HG03439 (cell line): Measurements from ENCODE around the gene TBX20.
"Not testable (repeated sequence)": the region's sequence is repeated elsewhere in the genome, so short reads cannot be mapped to it uniquely, and the experiment has no call there.

Source experiments
- ATAC-seq: cut with Tn5 transposase; IDR thresholded peaks from one replicate; pipeline ENCODE4 v1.9.1; 2021; ENCODE audit warnings: mild to moderate bottlenecking, moderate library complexity; ENCODE audit not compliant: unreplicated experiment

TBX20 gene

DNA sequence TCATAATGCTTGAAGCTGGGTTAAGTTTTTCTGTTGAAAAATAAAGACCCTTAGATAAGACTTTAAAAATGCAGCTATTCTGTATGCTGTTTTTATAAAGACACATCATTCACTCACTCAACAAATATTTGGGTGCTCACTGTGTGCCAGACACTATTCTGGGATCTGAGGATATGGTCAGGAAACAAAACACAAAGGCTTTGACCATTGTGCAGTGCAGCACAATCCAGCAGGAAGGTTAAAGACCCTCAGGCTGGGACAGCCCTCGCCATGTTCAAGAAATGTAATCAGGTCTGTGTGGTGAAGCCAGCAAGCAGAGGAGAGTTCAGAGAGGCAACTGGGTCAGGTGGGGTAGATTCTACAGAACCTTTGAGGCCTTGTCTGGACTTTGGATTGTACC is 31.5 kb downstream of the TBX20 start:
- not testable (repeated sequence) for ATAC-seq

DNA sequence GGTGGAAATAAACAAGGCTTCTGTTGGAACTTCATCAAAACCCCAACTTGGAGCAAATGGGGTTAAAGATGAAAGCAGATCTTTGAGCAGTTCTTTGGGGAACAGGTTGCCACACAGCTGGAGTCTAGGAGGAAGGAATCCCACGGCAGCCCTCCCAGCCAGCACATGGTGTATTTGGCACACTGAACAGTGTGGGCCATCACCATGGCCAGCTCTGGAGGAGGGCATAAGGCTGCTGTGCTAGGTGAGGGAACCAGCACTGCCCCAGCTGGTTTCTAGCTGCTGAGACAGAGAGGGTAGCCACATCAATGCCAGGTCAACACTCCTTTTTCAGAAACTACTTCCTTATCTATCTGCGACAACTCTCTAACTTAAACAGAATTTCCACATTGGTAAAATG is 33.7 kb downstream of the TBX20 start:
- ATAC-seq: not testable (repeated sequence)

DNA sequence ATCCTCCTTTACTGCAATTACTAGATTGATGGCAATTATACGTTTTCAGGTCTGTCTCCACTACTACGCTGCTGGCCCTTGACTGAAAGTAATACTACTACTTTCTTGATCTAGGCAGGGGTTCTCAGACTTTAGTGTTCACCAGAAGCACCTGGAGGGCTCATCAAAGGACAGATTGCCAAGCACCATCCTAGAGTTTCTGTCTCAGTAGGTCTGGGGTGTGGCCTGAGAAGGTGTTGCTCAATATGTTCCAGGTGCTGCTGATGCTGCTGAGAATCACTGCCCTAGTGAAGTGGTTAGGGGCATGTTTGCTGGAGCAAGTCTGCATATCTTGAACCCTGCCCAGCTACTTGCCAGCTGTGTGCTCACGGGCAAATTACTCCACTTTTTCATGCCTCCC is 37.9 kb downstream of the TBX20 start:
- ATAC-seq: not testable (repeated sequence)

DNA sequence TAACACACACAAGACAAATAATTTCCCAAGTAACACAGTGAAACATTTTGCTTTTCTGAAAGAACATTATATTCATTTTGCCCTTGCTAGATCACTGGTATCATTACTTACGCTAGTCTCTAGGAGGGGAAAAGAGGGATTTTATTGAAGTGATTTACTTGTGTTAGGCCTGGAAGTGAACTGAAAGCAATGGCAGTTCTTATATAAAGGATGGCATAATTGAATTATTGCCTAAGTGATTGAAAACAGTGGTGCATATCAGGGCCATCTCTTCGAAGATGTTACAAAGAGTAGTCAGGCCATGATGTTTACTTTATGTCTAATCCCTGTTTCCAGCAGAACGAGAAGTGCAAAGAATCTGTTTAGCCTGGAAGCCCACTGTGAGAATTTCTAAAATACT is 38.8 kb downstream of the TBX20 start:
- ATAC-seq: not testable (repeated sequence)

DNA sequence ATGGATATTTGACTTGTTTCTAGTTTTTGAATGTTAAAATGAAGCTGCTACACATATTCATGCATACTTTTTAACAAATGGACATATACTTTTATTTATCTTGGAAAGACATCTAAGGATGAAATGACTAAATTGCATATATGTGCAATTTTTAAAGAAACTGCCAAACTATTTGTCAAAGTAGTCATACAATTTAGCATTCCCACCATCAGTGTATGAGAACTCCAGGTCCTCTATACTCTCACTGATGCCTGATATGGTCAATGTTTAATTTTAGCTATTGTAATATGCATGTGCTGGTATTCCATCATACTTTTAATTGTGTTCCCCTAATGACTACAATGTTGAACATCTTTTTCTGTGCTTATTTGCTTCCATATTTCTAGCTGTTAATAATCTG is 47.0 kb downstream of the TBX20 start:
- ATAC-seq: not testable (repeated sequence)

DNA sequence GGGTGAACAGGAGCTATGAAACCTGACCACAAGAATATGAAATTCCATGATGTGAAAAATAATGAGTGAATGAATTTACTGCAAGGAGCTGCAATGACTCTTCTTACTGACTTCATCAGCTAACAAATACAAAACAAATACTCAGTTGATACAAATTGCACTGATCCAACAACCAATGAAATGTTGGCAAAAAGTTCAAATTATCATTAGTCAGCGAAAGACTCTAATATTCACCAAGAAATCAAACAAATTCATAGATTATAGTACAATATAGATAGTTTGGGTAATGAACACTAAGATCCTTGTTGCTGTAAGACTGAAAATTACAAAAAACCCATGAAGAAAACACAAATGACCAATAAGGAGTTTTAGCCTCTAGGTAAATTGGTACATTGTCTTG is 49.0 kb downstream of the TBX20 start:
- ATAC-seq: not testable (repeated sequence)

DNA sequence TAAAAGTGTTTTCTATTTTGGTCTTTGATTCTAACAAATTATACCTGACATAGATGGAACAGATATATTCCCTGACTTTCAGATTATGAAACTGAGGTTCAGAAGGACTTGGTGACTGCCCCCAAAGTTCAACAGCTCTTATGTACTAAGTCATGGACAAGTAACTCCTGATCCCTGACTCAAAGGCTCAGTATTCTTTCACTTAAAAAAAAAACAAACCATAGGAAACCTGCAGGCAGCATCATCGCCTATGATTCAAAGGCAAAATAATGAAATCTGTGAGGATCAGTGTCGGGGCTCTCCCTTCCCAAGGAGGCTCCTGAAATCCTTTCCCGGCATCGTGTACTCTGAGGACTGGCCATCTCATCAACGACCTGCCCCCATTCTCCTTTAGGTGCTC is 49.9 kb downstream of the TBX20 start:
- ATAC-seq: not testable (repeated sequence)

DNA sequence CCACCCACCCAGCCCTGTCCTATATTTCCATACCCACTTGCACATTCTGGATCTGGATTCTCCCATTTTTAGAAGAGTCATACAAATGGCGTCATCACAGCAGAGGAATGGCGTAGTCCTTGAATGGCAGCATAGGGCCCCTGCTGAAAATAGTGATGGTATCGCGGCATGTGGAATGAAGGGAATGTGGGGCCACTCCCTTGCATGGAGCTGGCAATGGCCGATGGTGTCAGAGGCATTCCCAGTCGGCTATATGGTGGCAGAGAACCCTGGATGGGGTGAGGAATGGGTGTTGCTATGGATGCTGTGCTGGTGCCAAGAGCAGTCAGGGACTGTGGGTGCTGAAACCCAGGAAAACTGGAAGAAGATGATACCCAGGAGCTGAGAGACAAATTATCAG is 51.5 kb downstream of the TBX20 start:
- not testable (repeated sequence) for ATAC-seq

DNA sequence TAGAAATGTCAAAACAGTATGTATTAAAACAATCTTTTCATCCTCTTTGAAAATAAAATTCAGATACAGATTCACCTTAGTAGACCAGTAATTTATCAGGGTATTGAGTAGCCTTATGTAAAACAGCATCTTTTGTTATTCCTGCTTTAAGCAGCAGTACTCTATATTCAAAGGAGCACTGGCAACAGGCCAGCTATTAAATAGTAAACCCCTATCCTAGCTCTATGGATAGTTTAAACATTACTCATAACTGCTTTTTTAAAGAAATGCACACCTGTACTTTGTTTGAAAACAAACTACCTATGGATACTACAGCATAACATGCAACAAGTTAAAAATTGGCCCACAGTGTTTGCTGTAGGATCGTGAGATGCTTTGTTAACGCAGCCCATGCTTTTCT is 53.7 kb downstream of the TBX20 start:
- ATAC-seq: not testable (repeated sequence)

DNA sequence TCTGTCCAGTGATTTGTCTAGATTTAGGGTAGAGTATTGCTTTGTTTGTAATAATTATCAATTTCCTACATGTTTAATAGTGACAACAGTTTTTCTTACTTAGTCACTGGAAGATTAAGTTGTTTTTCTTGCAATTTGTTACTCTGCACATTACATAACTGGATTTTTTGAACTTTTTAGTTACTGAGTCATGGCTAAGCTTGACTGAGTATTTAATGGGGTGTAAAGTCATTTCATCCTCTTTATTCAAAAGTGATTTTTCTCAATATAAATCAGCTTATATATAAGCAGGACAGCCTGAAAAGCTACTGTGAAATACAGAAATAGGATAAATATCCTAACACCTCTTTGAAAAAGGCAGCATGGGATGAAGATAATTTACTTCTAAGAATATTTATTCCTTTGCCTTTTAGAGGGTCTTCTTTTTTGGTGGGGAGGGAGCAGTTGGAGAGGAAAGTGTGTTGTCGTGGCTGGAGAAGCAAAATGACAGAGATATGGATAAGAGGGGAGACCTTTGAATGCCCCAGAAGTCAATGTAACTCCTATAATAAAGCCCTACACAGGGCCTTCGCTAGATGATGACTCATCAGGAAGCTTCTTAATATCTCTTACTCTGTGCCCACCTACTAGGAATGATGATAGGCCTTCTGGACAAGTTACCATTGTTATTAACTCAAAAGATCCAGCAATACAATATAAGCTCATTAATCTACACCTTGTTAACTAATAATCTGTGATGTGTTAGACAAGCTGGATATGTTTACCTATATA is 55.3 kb downstream of the TBX20 start:
- ATAC-seq: not testable (repeated sequence)

DNA sequence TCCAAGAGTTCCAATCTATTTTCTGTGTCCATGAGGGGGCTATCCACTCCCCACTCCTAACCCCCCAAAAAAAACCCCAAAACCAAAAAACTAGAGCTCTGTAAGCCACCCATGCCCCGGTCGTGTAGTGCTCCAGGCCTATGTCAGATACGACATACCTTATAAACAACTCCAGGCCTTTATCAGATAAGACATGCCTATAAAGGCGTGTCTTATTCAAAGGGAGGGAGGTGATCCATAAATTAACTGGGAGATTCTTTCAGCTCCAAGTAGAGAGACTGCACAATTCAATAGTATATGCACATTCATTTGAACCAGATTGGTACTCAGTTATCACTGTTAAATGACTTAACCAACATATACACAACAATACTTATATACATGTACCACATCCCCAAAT is 62.3 kb downstream of the TBX20 start:
- ATAC-seq: not testable (repeated sequence)

DNA sequence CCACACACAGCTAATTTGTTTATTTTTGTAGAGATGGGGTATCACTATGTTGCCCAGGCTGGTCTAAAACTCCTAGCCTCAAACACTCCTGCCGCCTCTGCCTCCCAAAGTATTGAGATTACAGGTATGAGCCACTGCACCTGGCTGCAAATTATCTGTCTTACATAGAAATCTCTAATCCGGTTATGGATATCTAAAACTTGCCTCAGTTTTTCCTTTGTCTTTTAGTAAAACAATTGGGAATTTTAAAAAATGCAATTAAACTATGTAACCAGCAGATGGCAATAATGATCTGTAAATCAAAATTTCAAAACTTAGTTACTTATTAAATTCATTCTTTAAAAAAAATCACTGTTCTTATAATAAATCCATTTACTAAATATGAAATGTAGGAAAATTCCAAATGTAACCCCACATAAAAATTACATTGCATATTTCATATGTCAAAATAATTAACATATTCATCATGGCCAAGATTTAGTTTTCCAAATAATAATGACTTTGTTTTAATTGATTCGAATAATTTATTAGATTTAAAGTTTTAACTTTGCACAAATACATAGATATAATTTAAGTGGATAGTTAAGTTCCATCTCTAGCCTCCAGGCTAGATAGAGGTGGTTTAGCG is 63.6 kb downstream of the TBX20 start:
- not testable (repeated sequence) for ATAC-seq

DNA sequence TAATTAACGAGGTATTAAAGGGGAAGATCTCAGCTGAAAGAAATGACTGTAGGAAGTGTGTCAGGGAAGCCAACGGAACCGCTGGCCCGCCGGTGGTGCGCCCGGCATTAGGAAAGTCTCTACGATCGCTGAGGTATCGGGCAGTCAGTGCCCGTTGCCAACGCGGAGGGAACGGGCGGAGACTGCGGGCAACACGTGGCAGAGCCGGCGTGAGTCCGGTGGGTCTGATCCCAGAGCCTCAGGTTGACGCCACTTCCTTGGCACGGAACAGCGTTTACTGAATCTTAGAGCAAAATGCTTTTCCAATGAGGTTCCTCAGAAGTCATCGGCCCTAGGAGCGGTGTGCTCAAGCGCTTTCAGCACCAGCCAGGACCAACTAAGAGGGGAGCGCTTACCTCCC is 67.1 kb downstream of the TBX20 start:
- not testable (repeated sequence) for ATAC-seq

DNA sequence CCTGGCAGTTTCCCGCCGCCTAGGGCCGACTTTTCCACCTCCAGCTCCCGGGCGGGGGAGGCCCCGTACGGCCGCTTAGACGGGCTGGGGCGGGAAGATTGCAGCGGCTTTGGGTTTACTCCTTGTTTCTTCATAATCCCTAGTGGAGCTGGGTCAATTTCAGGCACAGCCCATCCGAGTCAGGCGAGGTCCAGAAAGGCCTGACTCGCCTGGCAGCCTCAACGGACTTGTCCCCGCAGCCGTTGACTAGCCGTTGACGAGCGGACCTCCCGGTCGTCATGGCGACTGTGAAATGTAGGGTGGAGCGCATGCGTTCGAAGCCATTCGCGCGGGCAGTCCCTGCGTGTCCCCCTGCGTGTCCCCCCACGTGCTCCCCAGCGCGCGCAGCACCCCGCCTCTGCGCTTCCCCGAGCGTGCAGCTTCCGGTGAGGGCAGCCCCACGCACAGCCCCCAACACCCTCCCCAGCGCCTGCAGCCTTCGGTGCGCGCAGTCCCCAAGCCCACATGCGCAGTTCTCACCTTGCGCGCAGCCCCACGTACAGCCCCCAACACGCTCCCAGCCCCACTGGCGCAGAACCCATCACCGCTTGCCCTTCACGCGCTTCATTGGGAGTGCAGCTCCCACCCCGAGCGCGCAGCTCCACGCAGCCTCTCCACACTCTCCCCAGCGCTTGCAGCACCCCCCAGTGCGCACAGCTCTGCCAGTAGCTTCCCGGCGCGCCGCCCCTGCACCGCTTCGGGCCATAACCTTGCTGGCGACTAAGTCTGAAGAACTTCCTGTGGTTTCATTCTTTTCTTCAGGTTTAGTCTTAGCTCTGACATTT is 67.8 kb downstream of the TBX20 start:
- ATAC-seq: no peak

DNA sequence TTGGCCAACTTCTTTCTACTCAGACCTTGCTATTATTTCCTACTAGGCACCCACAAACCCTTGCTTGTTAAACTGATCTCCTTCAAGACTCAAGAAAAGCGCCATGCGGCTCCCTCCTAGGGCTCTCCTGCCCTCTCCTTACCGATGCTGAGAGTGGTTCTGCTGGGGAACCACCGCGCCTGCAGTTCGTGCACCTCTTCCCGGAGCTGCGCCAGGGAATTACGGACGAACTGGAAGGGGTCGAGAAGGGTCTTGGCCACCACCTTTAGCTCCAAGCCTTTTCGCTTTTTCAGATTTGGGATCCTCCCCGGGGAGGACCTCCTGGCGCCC is 68.4 kb downstream of the TBX20 start:
- ATAC-seq: not testable (repeated sequence)

DNA sequence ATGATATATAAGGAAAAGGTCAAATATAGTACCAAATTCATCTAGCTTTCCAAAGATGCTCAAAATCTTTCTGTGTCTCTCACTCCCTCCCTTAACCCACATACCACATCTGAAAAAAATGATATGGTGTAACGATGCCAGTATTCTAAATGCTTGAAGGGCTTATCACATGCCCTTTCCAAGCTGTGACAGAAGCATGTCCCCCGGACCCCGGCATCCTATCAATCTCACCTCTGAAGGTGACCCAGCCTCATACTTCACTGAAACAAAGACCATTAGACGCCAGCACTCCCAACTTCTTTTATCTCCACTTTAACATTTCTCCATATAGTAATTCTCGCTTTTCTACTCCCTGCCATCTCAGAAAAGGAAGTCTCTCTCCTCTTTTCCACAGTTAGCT is 68.9 kb downstream of the TBX20 start:
- ATAC-seq: not testable (repeated sequence)

DNA sequence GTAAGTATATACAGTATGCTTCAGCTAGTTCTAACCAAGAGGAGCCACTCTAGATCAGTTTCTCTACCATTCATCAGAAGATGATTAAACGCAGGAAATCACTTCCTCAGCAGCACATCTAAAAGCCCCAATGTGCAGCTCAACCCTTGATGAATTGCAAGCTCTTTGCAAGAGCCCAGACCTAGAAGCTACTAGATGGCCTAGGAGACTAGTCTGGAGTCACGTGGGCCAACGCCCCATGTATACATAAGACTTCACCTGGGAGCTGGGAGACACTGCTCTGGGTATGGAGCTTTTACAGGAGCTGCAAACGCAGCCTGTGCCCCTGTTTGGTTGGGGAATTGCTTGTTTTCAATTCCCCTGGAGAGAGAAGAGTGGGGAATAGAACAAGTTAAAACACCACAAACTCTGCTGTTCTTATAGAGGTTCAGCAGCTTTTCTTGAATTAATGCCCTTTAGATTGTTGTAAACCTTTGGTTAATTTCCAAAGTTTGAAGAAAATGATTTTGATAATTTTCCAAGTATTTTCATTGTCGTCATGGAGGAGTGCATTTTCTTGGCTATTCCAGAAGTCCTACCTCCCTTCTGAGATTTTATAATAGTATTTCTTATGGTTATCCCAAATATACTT is 69.9 kb downstream of the TBX20 start:
- not testable (repeated sequence) for ATAC-seq

DNA sequence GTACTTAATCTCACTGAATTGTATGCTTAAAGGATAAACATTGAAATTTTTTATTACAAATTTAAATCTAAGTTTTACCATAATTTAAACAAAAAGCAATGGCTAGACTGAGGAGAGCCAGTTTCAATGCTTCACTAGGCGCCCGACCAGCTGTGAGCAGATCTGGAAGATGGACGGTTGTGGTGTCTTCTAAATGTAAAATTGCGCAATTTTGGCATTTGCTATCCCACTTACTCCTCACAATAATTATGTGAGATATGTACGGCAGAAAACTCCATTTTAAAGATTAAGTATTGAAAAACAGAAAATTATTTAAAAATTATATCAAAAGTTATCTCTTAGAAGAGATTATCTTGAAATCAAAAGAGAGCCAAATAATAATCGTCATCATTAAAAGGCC is 73.2 kb downstream of the TBX20 start:
- not testable (repeated sequence) for ATAC-seq

DNA sequence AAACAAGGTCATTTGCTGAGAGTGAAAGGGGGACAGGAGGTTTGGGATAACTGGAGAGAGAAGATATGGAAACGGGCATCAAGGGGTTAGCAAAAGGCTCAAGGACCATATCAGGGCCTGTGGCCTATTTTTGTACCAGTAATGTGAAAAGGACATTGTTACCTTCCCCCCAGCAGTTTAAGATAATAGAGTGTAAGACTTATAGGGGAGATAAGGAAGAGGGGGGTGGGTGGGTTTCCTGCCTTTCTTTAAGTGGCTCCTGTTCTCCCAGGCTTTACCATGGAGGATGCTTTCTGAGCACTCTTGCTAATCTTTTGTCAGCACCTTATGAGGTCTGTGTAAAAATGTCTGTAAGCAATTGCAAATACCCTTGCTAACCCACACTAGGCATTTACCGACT is 80.7 kb downstream of the TBX20 start:
- not testable (repeated sequence) for ATAC-seq

DNA sequence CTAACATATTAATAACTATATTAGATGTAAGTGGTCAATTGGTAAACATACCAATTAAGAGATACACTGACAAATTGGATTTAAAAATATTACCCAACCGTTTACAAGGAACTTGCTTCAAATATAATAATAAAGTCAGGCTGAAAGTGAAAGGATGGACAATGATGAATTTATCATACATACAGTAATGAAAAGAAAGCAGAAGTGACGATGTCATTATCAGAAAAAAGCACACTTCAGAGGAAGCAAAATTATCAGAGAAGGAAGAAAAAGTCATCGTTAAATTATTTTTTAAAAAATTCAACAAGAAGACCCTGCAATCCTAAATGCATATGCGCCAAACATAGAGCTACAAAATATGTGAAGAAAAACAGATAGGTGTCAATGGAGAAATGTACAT is 81.8 kb downstream of the TBX20 start:
- not testable (repeated sequence) for ATAC-seq

DNA sequence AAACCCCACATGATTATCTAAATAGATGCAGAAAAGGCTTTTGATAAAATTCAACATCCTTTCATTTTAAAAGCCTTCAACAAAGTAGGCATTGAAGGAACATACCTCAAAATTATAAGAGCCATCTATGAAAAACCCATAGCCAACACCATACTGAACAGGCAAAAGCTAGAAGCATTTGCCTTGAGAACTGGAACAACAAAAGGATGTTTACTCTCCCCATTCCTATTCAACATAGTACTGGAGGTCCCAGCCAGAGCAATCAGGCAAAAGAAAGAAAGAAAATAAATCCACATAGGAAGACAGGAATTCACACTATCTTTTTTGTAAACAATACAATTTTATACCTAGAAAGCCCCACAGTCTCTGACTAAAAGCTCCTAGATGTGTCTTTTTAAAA is 86.2 kb downstream of the TBX20 start:
- ATAC-seq: not testable (repeated sequence)
